ENCODE measurements around the gene CDRT15.

CDRT15 gene

GRCh38 chr17:14207791-14208190 is 28.9 kb downstream of the CDRT15 start:
- no peak for TF ChIP-seq CTCF (IDR thresholded peaks at IDR 0.05)
- no peak overlapping the region for H3K4me3 ChIP-seq
- no peak overlapping the region for H3K27ac ChIP-seq
- DNase-seq (ENCODE audit: low spot score): no peak

GRCh38 chr17:14206891-14207290 is 29.8 kb downstream of the CDRT15 start:
- no peak for TF ChIP-seq CTCF (IDR thresholded peaks at IDR 0.05)
- no peak overlapping the region for H3K27ac ChIP-seq
- no peak for DNase-seq (ENCODE audit: low spot score)
- no peak overlapping the region for H3K4me3 ChIP-seq

GRCh38 chr17:14205992-14206461 is 30.6 kb downstream of the CDRT15 start:
- Histone ChIP-seq H3K27ac (no peak overlapping the region), H3K4me3 (no peak overlapping the region)
- no peak for DNase-seq (ENCODE audit: low spot score)
- no peak for TF ChIP-seq CTCF (IDR thresholded peaks at IDR 0.05)

- Histone ChIP-seq H3K27ac (no peak overlapping the region), H3K4me3 (no peak overlapping the region)
- DNase-seq (ENCODE audit: low spot score): no peak
- no peak for TF ChIP-seq CTCF (IDR thresholded peaks at IDR 0.05)
Observed at GRCh38 chr17:14205380-14205779, 31.3 kb downstream of the CDRT15 start.

GRCh38 chr17:14204546-14204945 is 32.1 kb downstream of the CDRT15 start:
- DNase-seq (ENCODE audit: low spot score): no peak
- Histone ChIP-seq H3K4me3 (no peak overlapping the region), H3K27ac (no peak overlapping the region)
- TF ChIP-seq CTCF (IDR thresholded peaks at IDR 0.05): no peak

GRCh38 chr17:14204084-14204483 is 32.6 kb downstream of the CDRT15 start:
- Histone ChIP-seq H3K27ac (no peak overlapping the region), H3K4me3 (no peak overlapping the region)
- TF ChIP-seq CTCF (IDR thresholded peaks at IDR 0.05): no peak
- DNase-seq (ENCODE audit: low spot score): no peak

GRCh38 chr17:14203388-14203787 is 33.3 kb downstream of the CDRT15 start:
- H3K27ac ChIP-seq: no peak overlapping the region
- DNase-seq (ENCODE audit: low spot score): no peak
- TF ChIP-seq CTCF (IDR thresholded peaks at IDR 0.05): no peak
- no peak overlapping the region for H3K4me3 ChIP-seq
